Suppressor macrophage treated with lipopolysaccharide for 4 hours (primary cell): Measurements from ENCODE around the gene MRM1.
A peak's percentile ranks its signal among the peaks of the same experiment; 100 is the strongest.
"Not testable (repeated sequence)": the region's sequence is repeated elsewhere in the genome, so short reads cannot be mapped to it uniquely, and the experiment has no call there.

Experiments used
- DNase-seq: peaks from one replicate; pipeline ENCODE4 v3.0.0-alpha.2; 2020

The MRM1 gene

GRCh38 chr17:36602030-36602748 is 806 bp downstream of the MRM1 start:
- no peak for DNase-seq

GRCh38 chr17:36602924-36603384 is 1.6 kb downstream of the MRM1 start:
- peak; percentile 73 for DNase-seq

GRCh38 chr17:36605028-36605427 is 3.6 kb downstream of the MRM1 start:
- DNase-seq = not testable (repeated sequence)

- no peak for DNase-seq
Observed at GRCh38 chr17:36608280-36608679, 6.9 kb downstream of the MRM1 start.

- DNase-seq = peak; percentile 61
Observed at GRCh38 chr17:36608794-36609497, 7.6 kb downstream of the MRM1 start.

GRCh38 chr17:36609498-36609862 is 8.1 kb downstream of the MRM1 start:
- DNase-seq = no peak

- no peak for DNase-seq
Observed at GRCh38 chr17:36610474-36610873, 9.1 kb downstream of the MRM1 start.

GRCh38 chr17:36611345-36612072 is 10.1 kb downstream of the MRM1 start:
- no peak for DNase-seq

GRCh38 chr17:36612323-36612722 is 10.9 kb downstream of the MRM1 start:
- DNase-seq = no peak

- no peak for DNase-seq
Observed at GRCh38 chr17:36613155-36613554, 11.8 kb downstream of the MRM1 start.

GRCh38 chr17:36614081-36614480 is 12.7 kb downstream of the MRM1 start:
- no peak for DNase-seq

GRCh38 chr17:36614933-36615332 is 13.6 kb downstream of the MRM1 start:
- no peak for DNase-seq

- DNase-seq = peak; percentile 26
Observed at GRCh38 chr17:36616061-36617029, 15.0 kb downstream of the MRM1 start.

- DNase-seq = no peak
Observed at GRCh38 chr17:36617773-36618172, 16.4 kb downstream of the MRM1 start.

- DNase-seq = no peak
Observed at GRCh38 chr17:36623281-36623680, 21.9 kb downstream of the MRM1 start.

GRCh38 chr17:36625188-36625587 is 23.8 kb downstream of the MRM1 start:
- no peak for DNase-seq

GRCh38 chr17:36627101-36627500 is 25.7 kb downstream of the MRM1 start:
- DNase-seq = no peak

GRCh38 chr17:36628576-36628975 is 27.2 kb downstream of the MRM1 start:
- DNase-seq = no peak

- peak; percentile 84 for DNase-seq
Observed at GRCh38 chr17:36629252-36629847, 28.0 kb downstream of the MRM1 start.

- no peak for DNase-seq
Observed at GRCh38 chr17:36629970-36630502, 28.7 kb downstream of the MRM1 start.

GRCh38 chr17:36631022-36631421 is 29.6 kb downstream of the MRM1 start:
- no peak for DNase-seq
